ENCODE data around the gene RNPS1. TPM values are rescaled to one million over a fixed set of nuclear protein-coding genes. Genes with fewer than 3 reads are reported as not detected.

Gene RNPS1
- total RNA-seq, 1 donor from 2014 or later: 390 TPM

DNA sequence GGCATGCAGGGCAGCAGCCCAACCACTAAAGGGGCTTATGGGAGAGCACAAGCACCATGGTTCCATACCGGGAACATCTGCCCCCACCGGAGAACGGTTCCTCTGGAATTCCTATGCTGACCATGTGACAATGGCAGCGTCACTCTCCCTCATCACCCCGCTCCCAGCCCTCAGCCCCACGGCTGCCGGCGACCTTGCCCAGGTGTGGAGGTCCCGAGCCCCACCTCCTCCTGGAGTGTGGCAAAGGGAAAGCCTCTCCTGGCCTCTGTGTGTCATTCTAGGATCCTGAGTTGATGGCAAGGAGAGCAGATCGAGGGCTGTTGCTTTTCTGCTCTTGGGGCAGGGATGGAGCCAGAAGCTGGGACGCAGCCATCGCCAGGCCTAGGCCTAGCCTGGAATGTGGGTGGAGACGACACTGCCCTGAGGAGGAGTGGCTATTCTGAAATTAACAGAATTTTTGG is 17.8 kb upstream of the RNPS1 start:
- H3K4me3 Mint-ChIP-seq: no peak overlapping the region
- H3K4me1 Mint-ChIP-seq: no peaks in the 10 kb centered on the region
- no peaks in the 10 kb centered on the region for H3K27me3 Mint-ChIP-seq (ENCODE audit: low read depth)
- no peaks in the 10 kb centered on the region for H3K9me3 Mint-ChIP-seq
- TF ChIP-seq, protein P1, sequence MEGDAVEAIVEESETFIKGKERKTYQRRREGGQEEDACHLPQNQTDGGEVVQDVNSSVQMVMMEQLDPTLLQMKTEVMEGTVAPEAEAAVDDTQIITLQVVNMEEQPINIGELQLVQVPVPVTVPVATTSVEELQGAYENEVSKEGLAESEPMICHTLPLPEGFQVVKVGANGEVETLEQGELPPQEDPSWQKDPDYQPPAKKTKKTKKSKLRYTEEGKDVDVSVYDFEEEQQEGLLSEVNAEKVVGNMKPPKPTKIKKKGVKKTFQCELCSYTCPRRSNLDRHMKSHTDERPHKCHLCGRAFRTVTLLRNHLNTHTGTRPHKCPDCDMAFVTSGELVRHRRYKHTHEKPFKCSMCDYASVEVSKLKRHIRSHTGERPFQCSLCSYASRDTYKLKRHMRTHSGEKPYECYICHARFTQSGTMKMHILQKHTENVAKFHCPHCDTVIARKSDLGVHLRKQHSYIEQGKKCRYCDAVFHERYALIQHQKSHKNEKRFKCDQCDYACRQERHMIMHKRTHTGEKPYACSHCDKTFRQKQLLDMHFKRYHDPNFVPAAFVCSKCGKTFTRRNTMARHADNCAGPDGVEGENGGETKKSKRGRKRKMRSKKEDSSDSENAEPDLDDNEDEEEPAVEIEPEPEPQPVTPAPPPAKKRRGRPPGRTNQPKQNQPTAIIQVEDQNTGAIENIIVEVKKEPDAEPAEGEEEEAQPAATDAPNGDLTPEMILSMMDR (conservative IDR thresholded peaks at IDR 0.05): no peak
- no peaks in the 10 kb centered on the region for H3K36me3 Mint-ChIP-seq (ENCODE audit: low read depth)
- no peak for DNase-seq (ENCODE audit: low read depth, low spot score)
- H3K27ac Mint-ChIP-seq (ENCODE audit: unreplicated experiment): no peak overlapping the region

DNA sequence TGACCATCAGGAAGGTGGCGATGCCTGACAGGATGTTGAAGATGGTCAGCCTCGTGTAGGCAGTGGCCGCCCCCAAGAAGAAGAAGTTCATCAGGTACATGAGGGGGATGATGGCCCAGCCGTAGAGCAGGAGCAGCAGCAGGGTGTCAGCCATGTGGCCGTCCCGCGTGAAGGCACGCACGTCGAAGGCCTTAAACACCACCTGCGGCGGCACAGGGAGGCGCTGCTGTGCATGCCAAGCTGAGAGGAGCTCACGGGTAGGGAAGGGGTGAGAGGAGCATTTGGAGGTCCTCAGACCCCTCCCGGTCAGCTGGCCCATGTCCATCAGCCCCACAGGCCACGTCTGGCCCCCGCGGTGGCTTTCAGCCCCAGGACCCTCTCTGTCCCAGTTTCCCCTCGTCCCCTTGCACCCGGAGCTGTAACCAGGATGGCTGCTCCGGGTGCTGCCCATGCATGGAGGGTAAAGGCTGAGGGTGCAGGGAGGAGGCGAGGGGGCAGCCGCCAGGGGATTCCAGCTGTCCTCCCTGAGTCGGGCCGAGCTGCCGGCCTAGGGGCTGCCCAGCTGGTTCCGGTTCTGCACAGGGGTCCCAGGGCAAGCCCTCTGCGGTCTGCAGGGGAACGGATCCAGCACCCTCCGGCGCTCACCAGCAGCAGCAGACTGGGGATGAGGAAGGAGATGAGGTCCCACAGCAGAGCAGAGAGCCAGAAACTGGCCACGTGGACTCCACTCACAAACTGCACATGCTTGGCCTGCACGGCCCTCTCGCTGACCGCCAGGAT is 17.1 kb upstream of the RNPS1 start:
- no peak overlapping the region for H3K27ac Mint-ChIP-seq (ENCODE audit: unreplicated experiment)
- no peak for DNase-seq (ENCODE audit: low read depth, low spot score)
- H3K4me3 Mint-ChIP-seq: no peak overlapping the region
- no peaks in the 10 kb centered on the region for H3K9me3 Mint-ChIP-seq
- no peaks in the 10 kb centered on the region for H3K4me1 Mint-ChIP-seq
- H3K27me3 Mint-ChIP-seq (ENCODE audit: low read depth): no peaks in the 10 kb centered on the region
- TF ChIP-seq, protein P1 (conservative IDR thresholded peaks at IDR 0.05): no peak
- H3K36me3 Mint-ChIP-seq (ENCODE audit: low read depth): no peaks in the 10 kb centered on the region

DNA sequence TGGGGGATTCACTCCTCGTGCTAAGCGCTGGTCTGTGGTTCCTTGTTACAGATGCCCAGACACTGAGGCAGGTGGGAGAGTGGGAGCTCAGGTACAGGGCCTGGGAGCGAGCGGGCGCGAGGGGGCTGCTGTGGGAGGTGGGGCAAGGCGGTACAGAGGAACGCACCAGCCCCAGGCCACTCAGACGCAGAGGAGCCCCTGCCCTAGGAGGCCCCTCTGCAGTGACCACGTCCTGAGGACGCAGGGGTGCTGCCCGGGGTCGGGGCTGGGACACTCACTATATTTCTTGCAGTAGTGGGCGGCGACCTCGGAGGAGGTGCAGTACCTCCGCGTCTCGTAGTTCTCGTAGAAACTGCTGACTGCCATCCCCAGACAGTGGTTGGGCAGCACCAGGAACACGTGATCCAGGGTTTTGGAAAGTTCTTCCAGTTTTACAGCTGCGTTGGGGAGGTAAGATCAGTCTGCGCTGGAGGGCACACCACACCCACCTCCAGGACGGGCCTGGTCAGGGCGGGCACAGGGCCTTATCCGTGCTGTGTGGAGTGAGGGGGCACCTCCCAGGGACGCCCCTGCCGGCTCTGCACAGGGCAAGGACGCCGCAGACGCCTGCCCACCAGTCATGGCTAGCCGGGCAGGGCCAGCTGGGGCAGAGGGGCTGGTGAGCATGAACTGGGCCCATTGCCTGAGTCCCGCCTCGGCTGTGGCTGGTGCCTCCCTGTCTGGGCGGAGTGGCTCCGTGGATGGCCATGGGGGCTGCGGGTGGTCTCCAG is 16.3 kb upstream of the RNPS1 start:
- H3K4me3 Mint-ChIP-seq: no peak overlapping the region
- no peaks in the 10 kb centered on the region for H3K9me3 Mint-ChIP-seq
- TF ChIP-seq, protein P1 (conservative IDR thresholded peaks at IDR 0.05): no peak
- no peaks in the 10 kb centered on the region for H3K4me1 Mint-ChIP-seq
- H3K36me3 Mint-ChIP-seq (ENCODE audit: low read depth): no peaks in the 10 kb centered on the region
- peak overlapping the region; percentile 68 for H3K27ac Mint-ChIP-seq (ENCODE audit: unreplicated experiment)
- DNase-seq (ENCODE audit: low read depth, low spot score): no peak
- no peaks in the 10 kb centered on the region for H3K27me3 Mint-ChIP-seq (ENCODE audit: low read depth)

DNA sequence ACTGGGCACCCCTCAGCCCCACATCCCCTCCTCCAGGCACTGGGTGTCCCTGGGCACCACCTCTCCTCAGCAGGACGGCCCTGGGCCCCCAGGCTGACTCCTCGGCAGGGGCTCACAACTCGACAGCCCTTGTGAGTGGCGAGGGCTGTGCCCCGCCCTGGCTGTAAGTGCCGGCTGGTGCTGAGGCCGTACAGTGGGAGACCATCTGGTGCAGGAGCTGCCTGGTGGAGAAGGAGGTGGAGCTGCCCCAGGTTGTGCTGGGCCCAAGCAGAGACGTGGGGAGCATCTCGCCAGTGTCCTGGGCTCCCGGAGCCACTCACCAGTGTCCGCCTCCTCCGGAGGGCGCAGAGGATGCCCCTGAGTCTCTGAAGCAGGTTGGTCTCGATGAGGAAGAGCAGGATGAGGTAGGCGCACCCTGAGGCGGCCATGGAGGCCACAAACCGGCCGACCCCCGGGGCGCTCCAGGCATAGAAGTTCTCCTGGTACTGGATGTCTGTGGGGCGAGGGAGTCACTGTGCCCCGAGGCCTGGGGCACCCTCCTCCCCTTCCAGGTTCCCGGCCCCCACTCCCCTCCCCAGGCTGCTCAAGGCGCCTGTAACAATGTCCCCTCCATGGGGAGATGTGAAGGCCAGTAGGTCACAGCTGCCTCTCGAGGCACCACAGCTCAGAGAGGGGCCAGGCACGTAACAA is 15.1 kb upstream of the RNPS1 start:
- H3K4me3 Mint-ChIP-seq: no peak overlapping the region
- no peaks in the 10 kb centered on the region for H3K27me3 Mint-ChIP-seq (ENCODE audit: low read depth)
- no peak overlapping the region for H3K27ac Mint-ChIP-seq (ENCODE audit: unreplicated experiment)
- H3K4me1 Mint-ChIP-seq: no peaks in the 10 kb centered on the region
- no peaks in the 10 kb centered on the region for H3K36me3 Mint-ChIP-seq (ENCODE audit: low read depth)
- DNase-seq (ENCODE audit: low read depth, low spot score): no peak
- H3K9me3 Mint-ChIP-seq: no peaks in the 10 kb centered on the region
- TF ChIP-seq, protein P1 (conservative IDR thresholded peaks at IDR 0.05): no peak

DNA sequence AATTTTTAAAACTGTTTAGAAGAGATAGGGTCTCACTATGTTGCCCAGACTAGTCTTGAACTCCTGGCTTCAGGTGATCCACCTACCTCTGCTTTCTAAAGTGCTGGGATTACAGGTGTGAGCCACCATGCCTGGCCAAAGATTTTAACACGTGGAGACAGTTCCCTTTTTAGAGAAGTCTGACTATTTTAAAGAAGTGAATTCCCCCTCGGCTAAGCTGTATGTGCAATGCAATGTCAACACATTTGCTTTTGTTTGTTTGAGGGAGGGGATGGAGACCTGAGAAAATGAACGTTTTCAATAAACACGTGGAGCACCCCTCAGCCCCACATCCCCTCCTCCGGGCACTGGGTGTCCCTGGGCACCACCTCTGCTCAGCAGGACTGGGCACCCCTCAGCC is 14.3 kb upstream of the RNPS1 start:
- no peak overlapping the region for H3K27ac Mint-ChIP-seq (ENCODE audit: unreplicated experiment)
- no peaks in the 10 kb centered on the region for H3K36me3 Mint-ChIP-seq (ENCODE audit: low read depth)
- TF ChIP-seq, protein P1 (conservative IDR thresholded peaks at IDR 0.05): no peak
- no peaks in the 10 kb centered on the region for H3K4me1 Mint-ChIP-seq
- H3K27me3 Mint-ChIP-seq (ENCODE audit: low read depth): no peaks in the 10 kb centered on the region
- H3K9me3 Mint-ChIP-seq: no peaks in the 10 kb centered on the region
- H3K4me3 Mint-ChIP-seq: no peak overlapping the region
- DNase-seq (ENCODE audit: low read depth, low spot score): no peak
